Naive thymus-derived CD4-positive, alpha-beta T cell (primary cell): ENCODE data around the gene WFDC5. TPM values are rescaled to one million over a fixed set of nuclear protein-coding genes. Genes with fewer than 3 reads are reported as not detected.

Experiments
- ATAC-seq: fragments of 150-1000 bp; cut with Tn5 transposase; 2 replicates; pipeline ENCODE4 v1.10.0; 2021; ENCODE audit warnings: mild to moderate bottlenecking, moderate library complexity
- CTCF ChIA-PET: fragments of 350-600 bp; sonication (Branson Sonifier 250); formaldehyde crosslinking; loops from one replicate; lab custom pipeline; 2021; ENCODE audit warnings: antibody characterized with exemption; lab: Charles Lee
- POLR2A ChIA-PET: fragments of 350-600 bp; sonication (Branson Sonifier 250); formaldehyde crosslinking; loops from one replicate; lab custom pipeline; 2021; ENCODE audit warnings: antibody characterized with exemption, inconsistent platforms; lab: Charles Lee
- DNase-seq, 9 donors: peaks; one replicate each; pipeline versions ENCODE4 v3.0.0 to v3.0.0-alpha.2; 2020 to 2022; ENCODE audit warnings: mixed read lengths in 1 of 9
- H3K27ac ChIP-seq: one replicate; pipeline ENCODE4 v1.7.0; 2013; ENCODE audit warnings: mild to moderate bottlenecking, low read depth, low read length, moderate library complexity
- H3K27me3 ChIP-seq, 2 donors: one replicate each; pipeline ENCODE4 v1.7.0; 2013; ENCODE audit warnings: low read length in 2 of 2, mild to moderate bottlenecking in 2 of 2, moderate library complexity in 2 of 2; ENCODE audit not compliant: control insufficient read depth in 2 of 2, insufficient read depth in 2 of 2
- H3K36me3 ChIP-seq, 3 experiments: 1 replicate in 2 of 3; 2 replicates in 1 of 3; pipeline ENCODE4 v1.7.0; 2013; ENCODE audit warnings: low read length in 3 of 3, mild to moderate bottlenecking in 3 of 3, moderate library complexity in 1 of 3; ENCODE audit not compliant: insufficient read depth in 3 of 3, control insufficient read depth in 2 of 3
- H3K4me1 ChIP-seq, 2 donors: one replicate each; pipeline ENCODE4 v1.7.0; 2013; ENCODE audit warnings: low read length in 2 of 2, mild to moderate bottlenecking in 2 of 2, moderate library complexity in 1 of 2; ENCODE audit not compliant: control insufficient read depth in 2 of 2, insufficient read depth in 2 of 2
- H3K4me3 ChIP-seq: 2 replicates; pipeline ENCODE4 v1.7.0; 2013; ENCODE audit warnings: mild to moderate bottlenecking, low read length
- H3K9me3 ChIP-seq, 3 experiments: 1 replicate in 2 of 3; 2 replicates in 1 of 3; pipeline ENCODE4 v1.7.0; 2013; ENCODE audit warnings: low read length in 3 of 3; ENCODE audit not compliant: control insufficient read depth in 2 of 3
- H3K27ac Mint-ChIP-seq, 9 donors: one replicate each; pipeline ENCODE4 v1.8.0; 2020 to 2022; ENCODE audit warnings: mixed read lengths in 9 of 9, mild to moderate bottlenecking in 8 of 9, moderate library complexity in 5 of 9, inconsistent platforms in 2 of 9
- H3K27me3 Mint-ChIP-seq, 5 donors: one replicate each; pipeline ENCODE4 v1.8.0; 2021 to 2022; ENCODE audit warnings: mixed read lengths in 5 of 5, mild to moderate bottlenecking in 1 of 5
- H3K36me3 Mint-ChIP-seq, 5 donors: one replicate each; pipeline ENCODE4 v1.8.0; 2020 to 2022; ENCODE audit warnings: mixed read lengths in 5 of 5, mild to moderate bottlenecking in 3 of 5, inconsistent platforms in 1 of 5
- H3K4me1 Mint-ChIP-seq, 7 donors: one replicate each; pipeline ENCODE4 v1.8.0; 2020 to 2022; ENCODE audit warnings: mixed read lengths in 7 of 7, mild to moderate bottlenecking in 3 of 7, inconsistent platforms in 1 of 7
- H3K4me3 Mint-ChIP-seq, 10 donors: one replicate each; pipeline ENCODE4 v1.8.0; 2020 to 2022; ENCODE audit warnings: mild to moderate bottlenecking in 10 of 10, mixed read lengths in 10 of 10, moderate library complexity in 6 of 10, inconsistent platforms in 2 of 10
- H3K9me3 Mint-ChIP-seq, 11 donors: one replicate each; pipeline ENCODE4 v1.8.0; 2020 to 2022; ENCODE audit warnings: mixed read lengths in 11 of 11, mild to moderate bottlenecking in 4 of 11, inconsistent platforms in 1 of 11, moderate library complexity in 1 of 11
- intact Hi-C, 2 donors: fragments of 100-400 bp; cut with micrococcal nuclease; formaldehyde crosslinking; loops; one replicate each; pipeline ENCODE4 v1.15.1; 2023
- polyA plus RNA-seq, 2 donors: library from polyadenylated mRNA; unstranded; fragments of 300-500 nt; fragmentation: Illumina TruSeq; gene quantifications; one replicate each; pipeline ENCODE4 v1.2.3, GENCODE V29; 2021
- total RNA-seq, 6 experiments: library from RNA in 5 of 6; stranded (reverse) in 5 of 6; gene quantifications; 1 replicate in 5 of 6; 2 replicates in 1 of 6; pipeline ENCODE4 v1.2.3 and lab custom pipeline; 2021 to 2026

Gene WFDC5
- total and polyA plus RNA-seq, 7 experiments from 2014 or later = not detected

DNA sequence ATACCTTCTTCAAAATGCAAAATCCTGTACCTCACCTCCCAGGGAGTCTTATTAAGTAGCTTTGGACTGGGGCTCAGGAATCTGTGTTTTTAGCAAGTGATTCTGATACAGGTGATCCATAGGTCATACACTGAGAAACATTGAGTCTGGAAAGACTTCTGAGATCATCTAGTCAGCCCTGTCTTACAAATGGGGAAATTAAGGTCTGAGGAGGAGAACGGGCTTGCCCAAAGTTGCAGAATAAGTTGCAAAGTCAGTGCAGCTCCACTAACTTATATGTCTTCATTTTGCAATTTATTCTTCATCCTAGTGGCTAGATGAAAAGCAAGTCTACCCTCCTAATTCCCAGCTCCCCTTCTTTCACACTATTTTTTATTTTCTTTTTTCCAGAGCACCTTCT, 42.9 kb downstream of the WFDC5 start:
- no peaks in the 10 kb centered on the region for H3K9me3 Mint-ChIP-seq
- H3K4me3 Mint-ChIP-seq = no peak overlapping the region
- ATAC-seq (no peak), DNase-seq (no peak)
- ChIA-PET POLR2A (interaction anchor here (0.6 kb wide), 1 partner anchor 162 kb away, joined by 3 read pairs; the partner anchor contains the start of gene PABPC1L), CTCF (interaction anchor here (1.4 kb wide), 1 partner anchor 24 kb away, joined by 5 read pairs; no protein-coding TSS in a partner anchor)
- H3K4me1 ChIP-seq = peaks cover 0 to 11% of the 10 kb centered on the region in 2 donors
- peaks cover 30 to 80% (median 34%) of the 10 kb centered on the region in 3 experiments for H3K36me3 ChIP-seq
- peaks cover 29 to 59% (median 48%) of the 10 kb centered on the region in 5 donors for H3K36me3 Mint-ChIP-seq
- no peaks in the 10 kb centered on the region for H3K27me3 ChIP-seq
- H3K4me3 ChIP-seq = no peak overlapping the region
- H3K4me1 Mint-ChIP-seq = peaks cover 13 to 54% (median 43%) of the 10 kb centered on the region in 7 donors
- H3K9me3 ChIP-seq = no peaks in the 10 kb centered on the region
- intact Hi-C loops = no loop called here
- H3K27me3 Mint-ChIP-seq = no peaks in the 10 kb centered on the region
- no peak overlapping the region for H3K27ac ChIP-seq
- peak overlapping the region in 5 of 9 donors; percentile 40 to 84 (median 72) for H3K27ac Mint-ChIP-seq

DNA sequence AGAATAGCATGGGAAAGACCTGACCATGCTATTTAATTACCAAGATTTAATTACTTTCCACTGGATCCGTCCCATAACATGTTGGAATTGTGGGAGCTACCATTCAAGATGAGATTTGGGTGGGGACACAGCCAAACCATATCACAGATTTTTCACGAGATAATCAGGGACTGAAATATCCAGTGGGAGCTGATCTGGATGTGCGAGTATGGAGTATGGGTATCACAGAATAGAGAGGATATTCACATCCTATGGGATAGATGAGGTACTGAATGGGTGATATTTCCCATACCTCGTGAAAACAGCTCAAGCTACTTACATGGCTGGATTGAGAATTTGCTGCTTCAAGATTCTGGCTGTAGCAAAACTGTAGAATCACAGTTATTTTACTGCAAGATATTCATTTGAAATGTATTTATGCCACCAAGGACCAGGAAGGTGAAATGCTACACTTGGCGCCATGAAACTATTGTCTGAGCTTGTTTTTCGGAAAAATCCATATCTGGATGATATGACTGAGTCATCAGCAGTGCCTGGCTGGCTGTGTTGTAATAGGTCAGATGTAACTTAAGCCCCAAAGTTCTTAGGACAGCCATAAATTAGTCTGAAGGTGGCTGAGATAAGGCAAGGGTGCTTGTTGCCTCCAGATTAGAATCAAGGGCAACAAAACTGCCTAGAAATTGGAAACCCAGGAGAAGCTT, 43.9 kb downstream of the WFDC5 start:
- no peaks in the 10 kb centered on the region for H3K9me3 Mint-ChIP-seq
- CTCF ChIA-PET = no interaction called here
- DNase-seq (no peak), ATAC-seq (no peak)
- H3K27ac ChIP-seq = no peak overlapping the region
- POLR2A ChIA-PET = interaction anchor here (0.6 to 0.7 kb wide), 2 partner anchors 82 to 121 kb away, joined by 3 to 7 read pairs; no protein-coding TSS in a partner anchor
- peaks cover 0 to 16% of the 10 kb centered on the region in 2 donors for H3K4me1 ChIP-seq
- H3K27me3 Mint-ChIP-seq = no peaks in the 10 kb centered on the region
- intact Hi-C loops = no loop called here
- H3K4me3 ChIP-seq = no peak overlapping the region
- H3K9me3 ChIP-seq = no peaks in the 10 kb centered on the region
- peaks cover 25 to 79% (median 30%) of the 10 kb centered on the region in 3 experiments for H3K36me3 ChIP-seq
- H3K36me3 Mint-ChIP-seq = peaks cover 25 to 54% (median 44%) of the 10 kb centered on the region in 5 donors
- H3K27ac Mint-ChIP-seq = peak overlapping the region in 6 of 9 donors; percentile 33 to 89 (median 64)
- no peak overlapping the region for H3K4me3 Mint-ChIP-seq
- H3K4me1 Mint-ChIP-seq = peaks cover 16 to 63% (median 52%) of the 10 kb centered on the region in 7 donors
- H3K27me3 ChIP-seq = no peaks in the 10 kb centered on the region

GRCh38 chr20:45069261-45069660, 45.7 kb downstream of the WFDC5 start:
- H3K27ac Mint-ChIP-seq = peak overlapping the region in 8 of 9 donors; percentile 39 to 89 (median 82)
- peak overlapping the region; percentile 12 for H3K27ac ChIP-seq

DNA sequence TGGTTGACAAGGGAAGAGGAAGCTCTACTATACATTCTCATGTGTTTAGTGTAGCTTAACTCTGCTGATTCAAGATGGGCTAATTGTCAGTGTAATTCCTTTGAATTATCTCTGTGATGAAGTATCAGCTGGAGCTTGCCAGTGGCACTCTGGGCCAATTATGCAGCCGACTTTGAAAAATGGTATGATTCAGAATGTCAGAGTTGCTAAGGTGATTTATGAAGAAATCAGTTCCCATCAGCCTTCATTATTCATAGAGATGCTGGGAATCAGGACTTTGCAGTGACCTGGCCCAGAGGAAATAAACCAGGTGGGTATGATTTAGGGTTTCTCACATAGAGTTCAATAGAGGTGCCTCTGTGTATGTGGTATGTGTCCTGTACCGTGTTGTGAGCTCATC, 47.4 kb downstream of the WFDC5 start:
- Mint-ChIP-seq H3K27ac (peak overlapping the region in 6 of 9 donors; percentile 17 to 85 (median 36)), H3K36me3 (peaks cover 20 to 49% (median 39%) of the 10 kb centered on the region in 5 donors), H3K4me3 (no peak overlapping the region), H3K4me1 (peaks cover 35 to 82% (median 76%) of the 10 kb centered on the region in 7 donors), H3K27me3 (no peaks in the 10 kb centered on the region), H3K9me3 (no peaks in the 10 kb centered on the region)
- ChIA-PET POLR2A (no interaction called here), CTCF (no interaction called here)
- Histone ChIP-seq H3K36me3 (peaks cover 15 to 52% (median 15%) of the 10 kb centered on the region in 3 experiments), H3K4me1 (peaks cover 11 to 34% of the 10 kb centered on the region in 2 donors), H3K4me3 (no peak overlapping the region), H3K27ac (no peak overlapping the region), H3K9me3 (no peaks in the 10 kb centered on the region), H3K27me3 (no peaks in the 10 kb centered on the region)
- intact Hi-C loops = no loop called here
- ATAC-seq (no peak), DNase-seq (no peak)

More at GRCh38 chr20:45069261-45069660, 45.7 kb downstream of the WFDC5 start:
- ATAC-seq (no peak), DNase-seq (no peak)
- ChIA-PET POLR2A (interaction anchor here (0.7 to 1.1 kb wide), 2 partner anchors 20 to 100 kb away, joined by 3 read pairs; no protein-coding TSS in a partner anchor), CTCF (interaction anchor here (0.6 to 0.7 kb wide), 2 partner anchors 12 to 555 kb away, joined by 3 read pairs; no protein-coding TSS in a partner anchor)
- Histone ChIP-seq H3K4me3 (no peak overlapping the region), H3K4me1 (peaks cover 9 to 24% of the 10 kb centered on the region in 2 donors), H3K36me3 (peaks cover 15 to 69% (median 18%) of the 10 kb centered on the region in 3 experiments), H3K27me3 (no peaks in the 10 kb centered on the region), H3K9me3 (no peaks in the 10 kb centered on the region)
- Mint-ChIP-seq H3K4me1 (peaks cover 31 to 79% (median 69%) of the 10 kb centered on the region in 7 donors), H3K27me3 (no peaks in the 10 kb centered on the region), H3K4me3 (no peak overlapping the region), H3K36me3 (peaks cover 17 to 51% (median 38%) of the 10 kb centered on the region in 5 donors), H3K9me3 (no peaks in the 10 kb centered on the region)
- intact Hi-C loops = no loop called here

DNA sequence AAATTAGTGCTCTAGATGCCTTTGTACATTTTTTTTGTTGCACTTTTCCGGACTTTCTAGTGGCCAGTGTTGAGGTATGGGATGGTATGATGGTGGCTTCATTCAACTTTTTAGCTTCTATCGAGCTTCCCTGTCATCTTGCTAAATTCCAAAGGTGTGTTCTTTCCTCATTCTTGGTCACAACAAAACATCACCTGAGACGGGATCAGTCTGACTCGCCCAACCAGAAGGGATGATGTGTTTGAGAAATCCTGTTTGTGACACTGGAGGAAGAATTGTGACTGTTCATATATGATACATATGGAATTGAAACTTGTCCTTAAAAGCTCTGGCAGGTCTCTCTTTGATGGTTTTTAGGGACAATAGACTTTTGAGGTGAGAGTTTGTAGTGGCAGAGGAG, 47.9 kb downstream of the WFDC5 start:
- H3K9me3 Mint-ChIP-seq = no peaks in the 10 kb centered on the region
- H3K27me3 Mint-ChIP-seq = no peaks in the 10 kb centered on the region
- Histone ChIP-seq H3K36me3 (peaks cover 15 to 53% (median 15%) of the 10 kb centered on the region in 3 experiments), H3K27me3 (no peaks in the 10 kb centered on the region), H3K27ac (no peak overlapping the region), H3K9me3 (no peaks in the 10 kb centered on the region), H3K4me1 (peaks cover 11 to 34% of the 10 kb centered on the region in 2 donors), H3K4me3 (no peak overlapping the region)
- POLR2A ChIA-PET = no interaction called here
- intact Hi-C loops = no loop called here
- peaks cover 38 to 86% (median 79%) of the 10 kb centered on the region in 7 donors for H3K4me1 Mint-ChIP-seq
- H3K27ac Mint-ChIP-seq = peak overlapping the region in 7 of 9 donors; percentile 21 to 85 (median 49)
- DNase-seq (no peak), ATAC-seq (no peak)
- H3K36me3 Mint-ChIP-seq = peaks cover 20 to 52% (median 38%) of the 10 kb centered on the region in 5 donors
- H3K4me3 Mint-ChIP-seq = no peak overlapping the region
- CTCF ChIA-PET = no interaction called here

DNA sequence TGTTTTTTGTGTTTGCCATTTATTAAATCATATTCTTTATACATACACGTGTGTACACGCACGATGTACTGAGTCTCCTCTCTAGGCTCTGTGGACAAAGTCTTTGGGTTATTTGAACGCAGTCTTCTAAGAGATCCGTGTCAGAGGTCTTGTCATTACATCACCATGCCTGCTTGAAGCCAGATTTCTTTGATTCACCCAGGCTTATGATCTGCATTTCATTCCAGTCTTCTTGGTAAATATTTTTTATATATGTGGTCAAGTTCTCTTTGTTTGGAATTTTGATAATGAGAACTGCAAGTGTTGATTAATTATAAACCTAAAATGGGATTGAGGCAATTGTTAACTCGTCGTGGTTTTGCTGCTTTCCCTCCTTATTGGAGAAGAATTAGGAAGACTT, 48.6 kb downstream of the WFDC5 start:
- POLR2A ChIA-PET = interaction anchor here (0.8 kb wide), 1 partner anchor 732 kb away, joined by 3 read pairs; no protein-coding TSS in a partner anchor
- H3K27ac ChIP-seq = no peak overlapping the region
- no peak for ATAC-seq
- CTCF ChIA-PET = interaction anchor here (1.0 kb wide), 1 partner anchor 55 kb away, joined by 3 read pairs; no protein-coding TSS in a partner anchor
- H3K27me3 Mint-ChIP-seq = no peaks in the 10 kb centered on the region
- H3K4me3 ChIP-seq = no peak overlapping the region
- H3K9me3 ChIP-seq = no peaks in the 10 kb centered on the region
- DNase-seq = no peak
- H3K27me3 ChIP-seq = no peaks in the 10 kb centered on the region
- intact Hi-C loops = no loop called here
- peak overlapping the region in 5 of 9 donors; percentile 15 to 53 (median 20) for H3K27ac Mint-ChIP-seq
- H3K36me3 ChIP-seq = peaks cover 15 to 50% (median 15%) of the 10 kb centered on the region in 3 experiments
- H3K4me1 Mint-ChIP-seq = peaks cover 36 to 92% (median 80%) of the 10 kb centered on the region in 7 donors
- H3K9me3 Mint-ChIP-seq = no peaks in the 10 kb centered on the region
- H3K4me3 Mint-ChIP-seq = no peak overlapping the region
- H3K4me1 ChIP-seq = peaks cover 11 to 34% of the 10 kb centered on the region in 2 donors
- H3K36me3 Mint-ChIP-seq = peaks cover 20 to 56% (median 38%) of the 10 kb centered on the region in 5 donors
